GM19351 (cell line): Measurements from ENCODE around the gene CDCA8.
A peak's percentile ranks its signal among the peaks of the same experiment; 100 is the strongest.
"Not testable (repeated sequence)": the region's sequence is repeated elsewhere in the genome, so short reads cannot be mapped to it uniquely, and the experiment has no call there.

Experiments used
- ATAC-seq: cut with Tn5 transposase; IDR thresholded peaks from one replicate; pipeline ENCODE4 v1.9.1; 2021; ENCODE audit warnings: mild to moderate bottlenecking, moderate library complexity; ENCODE audit not compliant: unreplicated experiment

Gene CDCA8

GRCh38 chr1:37672136-37672870 lies 20.0 kb upstream of the CDCA8 start:
- no peak for ATAC-seq

GRCh38 chr1:37673920-37674319 lies 18.4 kb upstream of the CDCA8 start:
- ATAC-seq, result no peak

GRCh38 chr1:37676281-37677142 lies 15.8 kb upstream of the CDCA8 start:
- ATAC-seq, result no peak

GRCh38 chr1:37677143-37677439 lies 15.2 kb upstream of the CDCA8 start:
- ATAC-seq, result no peak

- no peak for ATAC-seq
Observed at GRCh38 chr1:37677808-37678207, 14.5 kb upstream of the CDCA8 start.

- no peak for ATAC-seq
Observed at GRCh38 chr1:37680933-37681332, 11.4 kb upstream of the CDCA8 start.

GRCh38 chr1:37682334-37682987 lies 9.9 kb upstream of the CDCA8 start:
- no peak for ATAC-seq

- not testable (repeated sequence) for ATAC-seq
Observed at GRCh38 chr1:37684182-37684581, 8.1 kb upstream of the CDCA8 start.

GRCh38 chr1:37685722-37686121 lies 6.6 kb upstream of the CDCA8 start:
- no peak for ATAC-seq

GRCh38 chr1:37687764-37688163 lies 4.6 kb upstream of the CDCA8 start:
- not testable (repeated sequence) for ATAC-seq

- ATAC-seq, result no peak
Observed at GRCh38 chr1:37688926-37689325, 3.4 kb upstream of the CDCA8 start.

- peak; percentile 10 for ATAC-seq
Observed at GRCh38 chr1:37691497-37692077, 729 bp upstream of the CDCA8 start.

GRCh38 chr1:37692834-37693175 lies 489 bp downstream of the CDCA8 start:
- no peak for ATAC-seq

- no peak for ATAC-seq
Observed at GRCh38 chr1:37697090-37697489, 4.8 kb downstream of the CDCA8 start.

GRCh38 chr1:37697737-37698136 lies 5.4 kb downstream of the CDCA8 start:
- no peak for ATAC-seq

GRCh38 chr1:37699147-37699546 lies 6.8 kb downstream of the CDCA8 start:
- ATAC-seq, result no peak

- ATAC-seq, result no peak
Observed at GRCh38 chr1:37701051-37701450, 8.7 kb downstream of the CDCA8 start.

- no peak for ATAC-seq
Observed at GRCh38 chr1:37703061-37703460, 10.7 kb downstream of the CDCA8 start.

- ATAC-seq, result no peak
Observed at GRCh38 chr1:37704966-37705365, 12.7 kb downstream of the CDCA8 start.

- ATAC-seq, result no peak
Observed at GRCh38 chr1:37705399-37705798, 13.1 kb downstream of the CDCA8 start.

GRCh38 chr1:37708471-37708870 lies 16.2 kb downstream of the CDCA8 start:
- ATAC-seq, result no peak

- no peak for ATAC-seq
Observed at GRCh38 chr1:37714226-37714625, 21.9 kb downstream of the CDCA8 start.
